GM12878 (cell line): ENCODE data around the gene SAMD4A. TPM values are rescaled to one million over a fixed set of nuclear protein-coding genes. Genes with fewer than 3 reads are reported as not detected.

Experiments
- ATAC-seq: fragments of 200-7000 bp; cut with Tn5 transposase; 3 replicates; pipeline ENCODE4 v1.9.1; 2020; ENCODE audit warnings: mild to moderate bottlenecking, moderate library complexity
- BruUV-seq: library from RNA; stranded (reverse); fragments of 400-500 nt; replicated peaks from 2 replicates; lab custom pipeline; 2021; lab: Mats Ljungman, UMichigan
- CTCF ChIA-PET: fragments of 300-600 bp; sonication (Branson Sonifier 250); formaldehyde crosslinking; extraction: SDS; loops from one replicate; lab custom pipeline; 2021; ENCODE audit warnings: inconsistent platforms; lab: Yijun Ruan, JAX
- POLR2A ChIA-PET: fragments of 350-600 bp; formaldehyde crosslinking; extraction: SDS; loops from one replicate; lab custom pipeline; 2021; ENCODE audit warnings: inconsistent platforms; lab: Charles Lee
- RAD21 ChIA-PET: fragments of 300-600 bp; sonication (Branson Sonifier 250); formaldehyde crosslinking; loops from one replicate; lab custom pipeline; 2023; ENCODE audit warnings: antibody characterized with exemption; ENCODE audit not compliant: unreplicated experiment; lab: Charles Lee
- SMC1A ChIA-PET: fragments of 300-600 bp; sonication (Branson Sonifier 250); formaldehyde crosslinking; loops from one replicate; lab custom pipeline; 2023; ENCODE audit not compliant: unreplicated experiment, uncharacterized antibody; lab: Charles Lee
- DNase-seq: peaks from one replicate; pipeline ENCODE4 v3.0.0-alpha.2; 2011; ENCODE audit warnings: low read depth, low spot score
- FAIRE-seq: peaks from 3 replicates; lab custom pipeline; 2011; peaks lifted over from hg19 to GRCh38; lab: Jason Lieb, UNC
- H2AFZ ChIP-seq: 2 replicates; pipeline ENCODE4 v1.6.0; 2011; ENCODE audit warnings: low read depth, low read length, control low read depth; ENCODE audit not compliant: control insufficient read depth
- H3K27ac ChIP-seq: 2 replicates; pipeline ENCODE4 v1.5.1; 2011; ENCODE audit warnings: control low read depth; ENCODE audit not compliant: control insufficient read depth, insufficient read depth
- H3K27me3 ChIP-seq, 2 experiments: replicated peaks in 1 of 2; 2 replicates each; pipeline versions ENCODE4 v1.6.0 to v1.6.1; 2011; ENCODE audit warnings: low read length in 1 of 2; ENCODE audit not compliant: control insufficient read depth in 2 of 2, insufficient read depth in 2 of 2
- H3K36me3 ChIP-seq, 2 experiments: 2 replicates each; pipeline ENCODE4 v1.5.1; 2011; ENCODE audit warnings: low read length in 1 of 2; ENCODE audit not compliant: control insufficient read depth in 2 of 2, insufficient read depth in 2 of 2
- H3K4me1 ChIP-seq: 2 replicates; pipeline ENCODE4 v1.6.1; 2011; ENCODE audit warnings: mild to moderate bottlenecking, low read length, moderate library complexity, mixed read lengths; ENCODE audit not compliant: control insufficient read depth, insufficient read depth
- H3K4me2 ChIP-seq: 2 replicates; pipeline ENCODE4 v1.6.0; 2011; ENCODE audit warnings: control low read depth; ENCODE audit not compliant: control insufficient read depth, insufficient read depth
- H3K4me3 ChIP-seq: fragments of 200-600 bp; sonication (generic); 2 replicates; pipeline ENCODE4 v1.5.1; 2016
- H3K79me2 ChIP-seq: 2 replicates; pipeline ENCODE4 v1.6.0; 2011; ENCODE audit warnings: low read length; ENCODE audit not compliant: control insufficient read depth, insufficient read depth
- H3K9ac ChIP-seq: 2 replicates; pipeline ENCODE4 v1.8.0; 2011; ENCODE audit warnings: low read length, control low read depth, mixed read lengths; ENCODE audit not compliant: control insufficient read depth, insufficient read depth
- H3K9me3 ChIP-seq: replicated peaks from 3 replicates; pipeline ENCODE4 v1.5.1; 2011; ENCODE audit warnings: mild to moderate bottlenecking, low read length; ENCODE audit not compliant: control insufficient read depth, insufficient read depth
- H4K20me1 ChIP-seq: 2 replicates; pipeline ENCODE4 v1.6.0; 2011; ENCODE audit not compliant: control insufficient read depth, insufficient read depth
- BACH1 ChIP-seq: fragments of 450-650 bp; IDR thresholded peaks from 2 replicates; pipeline ENCODE4 v1.6.1; 2017; ENCODE audit warnings: mild to moderate bottlenecking, borderline replicate concordance
- EED ChIP-seq: sonication (generic); IDR thresholded peaks from 2 replicates; pipeline ENCODE4 v1.6.1; 2016; ENCODE audit warnings: antibody characterized with exemption, low read depth
- FOXM1 ChIP-seq: IDR thresholded peaks from 2 replicates; pipeline ENCODE4 v1.6.1; 2012; ENCODE audit warnings: low read depth, mild to moderate bottlenecking, inconsistent platforms, low read length, moderate library complexity
- NBN ChIP-seq: fragments of 450-650 bp; IDR thresholded peaks from 2 replicates; pipeline ENCODE4 v1.6.1; 2016
- NR2C2 ChIP-seq: IDR thresholded peaks from 2 replicates; pipeline ENCODE4 v1.6.1; 2011; ENCODE audit warnings: borderline replicate concordance, low read depth; ENCODE audit not compliant: control insufficient read depth, insufficient read length
- RUNX3 ChIP-seq: IDR thresholded peaks from 2 replicates; pipeline ENCODE4 v1.6.1; 2012; ENCODE audit warnings: low read length, inconsistent platforms
- WGBS: methylation state at CpG from one replicate; pipeline ENCODE4 v1.1.6; 2016; ENCODE audit warnings: low lambda C conversion rate; ENCODE audit not compliant: insufficient replicate concordance, insufficient coverage; ENCODE audit errors: missing lambda C conversion rate; 5-methylcytosine and 5-hydroxymethylcytosine counted together
- in situ Hi-C: fragments of 300-500 bp; cut with MboI; formaldehyde crosslinking; loops from 9 replicates; pipeline ENCODE4 v1.14.3; 2018; ENCODE audit warnings: mixed read lengths
- intact Hi-C: fragments of 100-400 bp; cut with micrococcal nuclease; formaldehyde crosslinking; loops from one replicate; pipeline ENCODE4 v1.14.2; 2022; ENCODE audit not compliant: unreplicated experiment
- polyA plus RNA-seq, 11 experiments: library from polyadenylated mRNA; depleted of rRNA in 4 of 11; unstranded in 6 of 11; stranded (reverse) in 5 of 11; fragments of >200 nt; fragmentation: Nextera tagmentation in 4 of 11; fragmentation: Illumina TruSeq in 1 of 11; extraction: Ambion mirVana in 4 of 11; extraction: Trizol in 1 of 11; gene quantifications; 1 replicate in 1 of 11; 2 replicates in 10 of 11; pipeline versions ENCODE4 v1.2.1 to v1.2.3, GENCODE V29; 2011 to 2016; ENCODE audit warnings: inconsistent platforms in 2 of 11, missing spikeins in 2 of 11, low read depth in 1 of 11
- total RNA-seq, 4 experiments: library from RNA; depleted of rRNA in 3 of 4; stranded (reverse); fragments of >200 nt in 3 of 4; fragmentation: Illumina TruSeq in 1 of 4; extraction: Trizol in 1 of 4; gene quantifications; 2 replicates each; pipeline versions ENCODE4 v1.2.1 to v1.2.3, GENCODE V29; 2013 to 2021
- TF ChIP-seq, protein P1 (sequence below): IDR thresholded peaks from 2 replicates; pipeline ENCODE4 v1.6.1; 2012; ENCODE audit warnings: low read length, inconsistent platforms

Gene SAMD4A
- total and polyA plus RNA-seq, 10 of the 15 experiments (the other 5 are each of a cell fraction or from before 2014, with no cell fraction given): 0.05 to 0.56 (median 0.31) TPM

DNA sequence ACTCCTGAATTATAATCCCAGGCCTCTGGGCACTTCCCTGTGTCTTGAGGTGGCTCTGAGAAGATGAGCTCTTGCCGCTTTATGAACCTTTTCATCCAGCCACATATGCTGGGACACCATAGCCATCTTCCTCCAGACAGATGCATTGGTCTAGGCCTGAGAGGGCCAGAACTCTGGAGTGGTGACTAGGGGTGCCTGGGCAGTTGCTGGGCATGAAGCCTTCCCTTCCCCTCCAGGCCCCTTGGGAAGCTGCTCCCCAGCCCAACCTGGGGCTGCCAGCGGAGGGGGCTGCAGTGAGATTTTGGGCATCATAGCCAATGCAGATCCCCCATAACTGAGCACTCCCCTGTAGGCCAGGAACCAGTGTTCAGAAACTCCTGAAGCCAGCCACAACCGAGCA, 200.5 kb downstream of the SAMD4A start:
- Histone ChIP-seq H3K9me3 (no peaks in the 10 kb centered on the region), H2AFZ (no peak overlapping the region), H3K4me2 (no peak overlapping the region), H3K27ac (no peak overlapping the region), H3K27me3 (no peaks in the 10 kb centered on the region), H3K36me3 (no peaks in the 10 kb centered on the region), H3K4me1 (no peaks in the 10 kb centered on the region), H4K20me1 (no peaks in the 10 kb centered on the region), H3K4me3 (no peak overlapping the region), H3K9ac (no peak overlapping the region), H3K79me2 (no peaks in the 10 kb centered on the region)
- in situ Hi-C loops: no loop called here
- BruUV-seq: no TSS peak
- ChIA-PET RAD21 (interaction anchor here (0.8 kb wide), 1 partner anchor 205 kb away, joined by 3 read pairs; no protein-coding TSS in a partner anchor), SMC1A (no interaction called here), POLR2A (no interaction called here), CTCF (no interaction called here)
- WGBS: 81% methylated on average over 3 of the region's 3 CpGs
- intact Hi-C loops: no loop called here
- ATAC-seq (no peak), FAIRE-seq (no peak), DNase-seq (no peak)
- TF ChIP-seq RUNX3: no peak
- TF ChIP-seq EED: no peak
- no peak for TF ChIP-seq NBN
- TF ChIP-seq, protein P1, sequence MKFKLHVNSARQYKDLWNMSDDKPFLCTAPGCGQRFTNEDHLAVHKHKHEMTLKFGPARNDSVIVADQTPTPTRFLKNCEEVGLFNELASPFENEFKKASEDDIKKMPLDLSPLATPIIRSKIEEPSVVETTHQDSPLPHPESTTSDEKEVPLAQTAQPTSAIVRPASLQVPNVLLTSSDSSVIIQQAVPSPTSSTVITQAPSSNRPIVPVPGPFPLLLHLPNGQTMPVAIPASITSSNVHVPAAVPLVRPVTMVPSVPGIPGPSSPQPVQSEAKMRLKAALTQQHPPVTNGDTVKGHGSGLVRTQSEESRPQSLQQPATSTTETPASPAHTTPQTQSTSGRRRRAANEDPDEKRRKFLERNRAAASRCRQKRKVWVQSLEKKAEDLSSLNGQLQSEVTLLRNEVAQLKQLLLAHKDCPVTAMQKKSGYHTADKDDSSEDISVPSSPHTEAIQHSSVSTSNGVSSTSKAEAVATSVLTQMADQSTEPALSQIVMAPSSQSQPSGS: no peak
- no peak for TF ChIP-seq FOXM1
- no peak for TF ChIP-seq BACH1
- no peak for TF ChIP-seq NR2C2
